Endothelial cell of umbilical vein (primary cell): ENCODE results near the gene DCAF10. TPM values are rescaled to one million over a fixed set of nuclear protein-coding genes. Genes with fewer than 3 reads are reported as not detected.

ENCODE experiments used
- BruUV-seq: library from RNA; stranded (reverse); fragments of 400-500 nt; replicated peaks from 2 replicates; lab custom pipeline; 2021; lab: Mats Ljungman, UMichigan
- CTCF ChIA-PET: fragments of 300-600, 350-600 bp; sonication (Branson Sonifier 250); formaldehyde crosslinking; loops from one replicate; lab custom pipeline; 2021; ENCODE audit warnings: antibody characterized with exemption, inconsistent platforms; lab: Charles Lee
- POLR2A ChIA-PET: fragments of 300-600, 350-600 bp; sonication (Branson Sonifier 250); formaldehyde crosslinking; loops from one replicate; lab custom pipeline; 2021; ENCODE audit warnings: antibody characterized with exemption, inconsistent platforms; lab: Charles Lee
- DNase-seq: peaks from one replicate; pipeline ENCODE4 v3.0.0-alpha.2; 2011; ENCODE audit warnings: low read depth, low spot score
- FAIRE-seq: peaks from 2 replicates; lab custom pipeline; 2011; peaks lifted over from hg19 to GRCh38; lab: Jason Lieb, UNC
- H2AFZ ChIP-seq: 2 replicates; pipeline ENCODE4 v1.6.0; 2012; ENCODE audit warnings: low read depth, low read length, control low read depth, inconsistent platforms
- H3K27ac ChIP-seq: 2 replicates; pipeline ENCODE4 v1.5.1; 2011; ENCODE audit warnings: low read depth, mild to moderate bottlenecking, control low read depth, low read length, moderate library complexity; ENCODE audit not compliant: insufficient read depth
- H3K27me3 ChIP-seq, 2 experiments: 2 replicates each; pipeline versions ENCODE4 v1.6.0 to v1.6.1; 2011; ENCODE audit warnings: low read length in 2 of 2, mixed read lengths in 1 of 2; ENCODE audit not compliant: control insufficient read depth in 2 of 2, insufficient read depth in 2 of 2
- H3K36me3 ChIP-seq, 2 experiments: 2 replicates in 1 of 2; 3 replicates in 1 of 2; pipeline ENCODE4 v1.5.1; 2011; ENCODE audit warnings: low read length in 2 of 2, mild to moderate bottlenecking in 1 of 2, moderate library complexity in 1 of 2; ENCODE audit not compliant: control insufficient read depth in 2 of 2, insufficient read depth in 2 of 2; ENCODE audit errors: extremely low read depth in 1 of 2
- H3K4me1 ChIP-seq: 3 replicates; pipeline ENCODE4 v1.5.1; 2011; ENCODE audit warnings: mild to moderate bottlenecking, low read length; ENCODE audit not compliant: control insufficient read depth, insufficient read depth; ENCODE audit errors: extremely low read depth
- H3K4me2 ChIP-seq: 2 replicates; pipeline ENCODE4 v1.6.1; 2011; ENCODE audit warnings: low read length, control low read depth, mixed read lengths; ENCODE audit not compliant: insufficient read depth
- H3K4me3 ChIP-seq, 3 experiments: fragments of 200-600 bp in 1 of 3; sonication (generic), shearing (Covaris generic) in 1 of 3; replicated peaks in 1 of 3; 2 replicates each; pipeline ENCODE4 v1.5.1; 2011 to 2016; ENCODE audit warnings: control low read depth in 3 of 3, low read length in 3 of 3, mild to moderate bottlenecking in 2 of 3, inconsistent platforms in 1 of 3, low read depth in 1 of 3, moderate library complexity in 1 of 3; ENCODE audit not compliant: insufficient read depth in 1 of 3
- H3K79me2 ChIP-seq: 2 replicates; pipeline ENCODE4 v1.6.0; 2012; ENCODE audit warnings: low read length, inconsistent platforms; ENCODE audit not compliant: control insufficient read depth, insufficient read depth
- H3K9ac ChIP-seq: replicated peaks from 2 replicates; pipeline ENCODE3; 2011; ENCODE audit warnings: low read length, control low read depth; ENCODE audit not compliant: insufficient read depth; ENCODE audit errors: extremely low read depth
- H3K9me1 ChIP-seq: replicated peaks from 3 replicates; pipeline ENCODE4 v1.6.0; 2011; ENCODE audit warnings: mild to moderate bottlenecking, low read length; ENCODE audit not compliant: control insufficient read depth, insufficient read depth; ENCODE audit errors: extremely low read depth
- H3K9me3 ChIP-seq: replicated peaks from 2 replicates; pipeline ENCODE4 v1.5.1; 2012; ENCODE audit warnings: low read length, inconsistent platforms; ENCODE audit not compliant: control insufficient read depth, insufficient read depth
- H4K20me1 ChIP-seq: replicated peaks from 2 replicates; pipeline ENCODE3; 2011; ENCODE audit warnings: mild to moderate bottlenecking, low read length; ENCODE audit not compliant: control insufficient read depth, insufficient read depth; ENCODE audit errors: extremely low read depth
- EZH2 ChIP-seq: IDR thresholded peaks from 2 replicates; pipeline ENCODE4 v1.6.1; 2012; ENCODE audit warnings: borderline replicate concordance, low read depth, mild to moderate bottlenecking, moderate library complexity, low read length, inconsistent platforms; ENCODE audit not compliant: severe bottlenecking
- FOS ChIP-seq: IDR thresholded peaks from 2 replicates; pipeline ENCODE4 v1.6.1; 2011; ENCODE audit warnings: mild to moderate bottlenecking, low read length, moderate library complexity, borderline replicate concordance; ENCODE audit not compliant: insufficient read depth
- GATA2 ChIP-seq: IDR thresholded peaks from 2 replicates; pipeline ENCODE4 v1.7.0; 2011; ENCODE audit warnings: low read depth, mild to moderate bottlenecking, moderate library complexity, mixed read lengths, low read length; ENCODE audit not compliant: insufficient read length, insufficient read depth
- JUN ChIP-seq: IDR thresholded peaks from 2 replicates; pipeline ENCODE4 v1.6.1; 2011; ENCODE audit warnings: borderline replicate concordance, low read depth; ENCODE audit not compliant: insufficient read length, insufficient read depth
- MYC ChIP-seq: IDR thresholded peaks from one replicate; pipeline ENCODE4 v1.6.1; 2011; ENCODE audit warnings: mild to moderate bottlenecking, low read depth, low read length
- POLR2A ChIP-seq: IDR thresholded peaks from 2 replicates; pipeline ENCODE4 v1.6.1; 2012; ENCODE audit warnings: low read depth, mild to moderate bottlenecking, control low read depth, low read length
- dilution Hi-C: fragments of 300-500 bp; cut with MboI; formaldehyde crosslinking; loops from one replicate; pipeline ENCODE4 v1.15.0; 2019; ENCODE audit warnings: low sequenced_read_pairs; ENCODE audit not compliant: extremely low pct_ligation_motif_present
- intact Hi-C: fragments of 100-400 bp; cut with micrococcal nuclease; formaldehyde crosslinking; loops from one replicate; pipeline ENCODE4 v1.10.0; 2022
- polyA plus RNA-seq, 4 experiments: library from polyadenylated mRNA; depleted of rRNA in 3 of 4; stranded (reverse) in 3 of 4; unstranded in 1 of 4; fragments of >200 nt; gene quantifications; 2 replicates each; pipeline versions ENCODE4 v1.2.1 to v1.2.3, GENCODE V29; 2011 to 2012; ENCODE audit warnings: missing spikeins in 1 of 4
- total RNA-seq: library from RNA; stranded (reverse); gene quantifications from 2 replicates; pipeline ENCODE4 v1.2.3, GENCODE V29; 2021
- TF ChIP-seq, protein P1 (sequence below), 2 donors: IDR thresholded peaks; 1 replicate in 1 of 2; 2 replicates in 1 of 2; pipeline ENCODE4 v1.5.1; 2011; ENCODE audit warnings: low read length in 2 of 2, mild to moderate bottlenecking in 2 of 2, moderate library complexity in 2 of 2, control low read depth in 1 of 2, inconsistent platforms in 1 of 2, low read depth in 1 of 2; ENCODE audit not compliant: insufficient read depth in 1 of 2; ENCODE audit errors: extremely low read depth in 1 of 2
- TF ChIP-seq, protein P2 (sequence below): IDR thresholded peaks from 2 replicates; pipeline ENCODE4 v1.6.1; 2011; ENCODE audit not compliant: insufficient read depth, insufficient read length

DCAF10 gene
- total and polyA plus RNA-seq, 2 donors (not counting 3 experiments of a cell fraction or from before 2014, with no cell fraction given), result 13.1 to 21.5 TPM

DNA sequence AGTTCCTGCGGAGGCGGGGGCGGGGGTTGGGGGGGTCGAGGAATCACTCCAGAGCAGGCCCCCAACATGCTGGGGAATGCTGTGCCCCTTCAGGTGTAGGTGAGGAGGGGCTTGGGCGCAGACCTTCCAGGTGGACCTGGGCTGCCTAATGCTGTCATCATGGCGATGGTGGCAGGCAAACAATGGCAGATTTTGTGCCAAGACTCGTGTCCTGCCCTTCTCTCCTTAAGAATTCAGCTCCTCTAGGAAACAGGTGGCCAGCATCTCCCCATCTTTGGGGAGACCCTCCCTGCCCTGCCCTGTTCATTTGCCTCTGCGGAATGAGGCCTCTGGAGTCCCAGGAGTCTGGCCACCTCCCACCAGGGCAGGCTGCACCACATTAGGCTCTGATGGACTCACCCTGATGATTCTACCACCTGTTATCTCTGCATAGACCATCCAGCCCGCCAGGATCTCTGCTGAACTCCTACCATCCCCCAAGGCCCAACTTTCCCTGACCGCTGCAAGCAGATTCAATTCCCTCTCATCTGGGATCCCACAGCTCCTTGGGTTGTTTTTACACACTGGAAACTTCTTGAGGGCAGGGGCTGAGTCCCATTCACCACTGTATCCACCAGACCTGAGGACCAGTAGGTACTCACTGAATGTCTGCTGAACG lies 114.2 kb downstream of the DCAF10 start:
- DNase-seq (no peak), FAIRE-seq (no peak)
- H3K9me1 ChIP-seq, result no peaks in the 10 kb centered on the region
- H2AFZ ChIP-seq, result no peak overlapping the region
- no TSS peak for BruUV-seq
- dilution Hi-C loops, result no loop called here
- H3K27ac ChIP-seq, result no peak overlapping the region
- TF ChIP-seq EZH2 (no peak), GATA2 (no peak), JUN (no peak), MYC (no peak), FOS (no peak), POLR2A (no peak)
- TF ChIP-seq, protein P1, sequence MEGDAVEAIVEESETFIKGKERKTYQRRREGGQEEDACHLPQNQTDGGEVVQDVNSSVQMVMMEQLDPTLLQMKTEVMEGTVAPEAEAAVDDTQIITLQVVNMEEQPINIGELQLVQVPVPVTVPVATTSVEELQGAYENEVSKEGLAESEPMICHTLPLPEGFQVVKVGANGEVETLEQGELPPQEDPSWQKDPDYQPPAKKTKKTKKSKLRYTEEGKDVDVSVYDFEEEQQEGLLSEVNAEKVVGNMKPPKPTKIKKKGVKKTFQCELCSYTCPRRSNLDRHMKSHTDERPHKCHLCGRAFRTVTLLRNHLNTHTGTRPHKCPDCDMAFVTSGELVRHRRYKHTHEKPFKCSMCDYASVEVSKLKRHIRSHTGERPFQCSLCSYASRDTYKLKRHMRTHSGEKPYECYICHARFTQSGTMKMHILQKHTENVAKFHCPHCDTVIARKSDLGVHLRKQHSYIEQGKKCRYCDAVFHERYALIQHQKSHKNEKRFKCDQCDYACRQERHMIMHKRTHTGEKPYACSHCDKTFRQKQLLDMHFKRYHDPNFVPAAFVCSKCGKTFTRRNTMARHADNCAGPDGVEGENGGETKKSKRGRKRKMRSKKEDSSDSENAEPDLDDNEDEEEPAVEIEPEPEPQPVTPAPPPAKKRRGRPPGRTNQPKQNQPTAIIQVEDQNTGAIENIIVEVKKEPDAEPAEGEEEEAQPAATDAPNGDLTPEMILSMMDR (IDR thresholded peaks at IDR 0.05; ENCODE audit: extremely low read depth in 1 of 2, insufficient read depth in 1 of 2, low read depth in 1 of 2, low read length in 2 of 2), result no peak
- TF ChIP-seq, protein P2, sequence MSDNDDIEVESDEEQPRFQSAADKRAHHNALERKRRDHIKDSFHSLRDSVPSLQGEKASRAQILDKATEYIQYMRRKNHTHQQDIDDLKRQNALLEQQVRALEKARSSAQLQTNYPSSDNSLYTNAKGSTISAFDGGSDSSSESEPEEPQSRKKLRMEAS, result no peak
- intact Hi-C loops, result loop anchor here (1.0 kb wide), 1 partner anchor 448 kb away; no protein-coding TSS in a partner anchor
- H4K20me1 ChIP-seq, result no peaks in the 10 kb centered on the region
- H3K36me3 ChIP-seq, result peaks cover 0 to 5% of the 10 kb centered on the region in 2 experiments
- no peaks in the 10 kb centered on the region for H3K79me2 ChIP-seq
- H3K9me3 ChIP-seq, result no peaks in the 10 kb centered on the region
- no peaks in the 10 kb centered on the region for H3K27me3 ChIP-seq
- no peak overlapping the region for H3K9ac ChIP-seq
- H3K4me2 ChIP-seq, result no peak overlapping the region
- H3K4me3 ChIP-seq, result no peak overlapping the region
- CTCF ChIA-PET, result interaction anchor here (1.4 to 7.3 kb wide), 23 partner anchors 10 to 486 kb away, joined by 3 to 130 read pairs (median 9); partner anchors contain the start of gene SHB
- POLR2A ChIA-PET, result no interaction called here
- peaks cover 17% of the 10 kb centered on the region for H3K4me1 ChIP-seq
